CD4-positive, alpha-beta T cell (primary cell): ENCODE results near the gene ELK4. TPM values are rescaled to one million over a fixed set of nuclear protein-coding genes. Genes with fewer than 3 reads are reported as not detected.

Experiments
- ATAC-seq: fragments of 200-7000 bp; cut with Tn5 transposase; one replicate; pipeline ENCODE4 v1.10.0; 2022; ENCODE audit warnings: mild to moderate bottlenecking; ENCODE audit not compliant: poor library complexity
- CTCF ChIA-PET: fragments of 350-600 bp; sonication (Branson Sonifier 250); formaldehyde crosslinking; loops from one replicate; lab custom pipeline; 2021; ENCODE audit warnings: antibody characterized with exemption, inconsistent platforms; lab: Charles Lee
- POLR2A ChIA-PET: fragments of 350-600 bp; sonication (Branson Sonifier 250); formaldehyde crosslinking; loops from one replicate; lab custom pipeline; 2021; ENCODE audit warnings: antibody characterized with exemption, inconsistent platforms; lab: Charles Lee
- DNase-seq, 14 experiments: peaks; one replicate each; pipeline ENCODE4 v3.0.0-alpha.2; 2013 to 2020; ENCODE audit warnings: mixed read lengths in 2 of 14
- H3K27ac ChIP-seq, 2 donors: one replicate each; pipeline versions ENCODE4 v1.5.1 to v1.7.0; 2013; ENCODE audit warnings: low read length in 2 of 2, low read depth in 1 of 2, mild to moderate bottlenecking in 1 of 2
- H3K27me3 ChIP-seq, 2 experiments: 1 replicate in 1 of 2; 2 replicates in 1 of 2; pipeline versions ENCODE4 v1.6.1 to v1.7.0; 2013; ENCODE audit warnings: low read length in 2 of 2, control low read depth in 1 of 2, mild to moderate bottlenecking in 1 of 2, moderate library complexity in 1 of 2; ENCODE audit not compliant: insufficient read depth in 2 of 2, control insufficient read depth in 1 of 2
- H3K36me3 ChIP-seq: one replicate; pipeline ENCODE4 v1.6.1; 2013; ENCODE audit warnings: low read length, control low read depth; ENCODE audit not compliant: insufficient read depth
- H3K4me1 ChIP-seq: one replicate; pipeline ENCODE4 v1.6.1; 2013; ENCODE audit warnings: low read length, control low read depth; ENCODE audit not compliant: insufficient read depth
- H3K4me3 ChIP-seq: one replicate; pipeline ENCODE4 v1.5.1; 2013; ENCODE audit warnings: mild to moderate bottlenecking, low read length, moderate library complexity
- H3K9me3 ChIP-seq, 2 experiments: 1 replicate in 1 of 2; 2 replicates in 1 of 2; pipeline versions ENCODE4 v1.6.1 to v1.7.0; 2013; ENCODE audit warnings: low read length in 2 of 2, mild to moderate bottlenecking in 2 of 2, control low read depth in 1 of 2, moderate library complexity in 1 of 2; ENCODE audit not compliant: control insufficient read depth in 1 of 2, insufficient read depth in 1 of 2
- H3K27ac Mint-ChIP-seq: one replicate; pipeline ENCODE4 v1.8.0; 2020; ENCODE audit warnings: mixed read lengths
- H3K27me3 Mint-ChIP-seq: one replicate; pipeline ENCODE4 v1.8.0; 2021; ENCODE audit warnings: mixed read lengths
- H3K36me3 Mint-ChIP-seq: one replicate; pipeline ENCODE4 v1.8.0; 2021; ENCODE audit warnings: low read depth, mixed read lengths
- H3K4me1 Mint-ChIP-seq: one replicate; pipeline ENCODE4 v1.8.0; 2021; ENCODE audit warnings: low read depth, mixed read lengths
- H3K4me3 Mint-ChIP-seq: one replicate; pipeline ENCODE4 v1.8.0; 2020; ENCODE audit warnings: mild to moderate bottlenecking, mixed read lengths
- H3K9me3 Mint-ChIP-seq: one replicate; pipeline ENCODE4 v1.8.0; 2020; ENCODE audit warnings: mixed read lengths
- CTCF ChIP-seq: fragments of 200-600 bp; IDR thresholded peaks from one replicate; pipeline ENCODE4 v1.8.0; 2022; ENCODE audit warnings: antibody characterized with exemption, mild to moderate bottlenecking
- intact Hi-C, 2 experiments: fragments of 100-400 bp; cut with DNase I in 1 of 2; cut with micrococcal nuclease in 1 of 2; formaldehyde crosslinking; loops; one replicate each; pipeline versions ENCODE4 v1.15.1 to v1.9.0; 2023 to 2025; cut with DNase I, micrococcal nuclease
- total RNA-seq, 174 experiments: library from RNA in 2 of 174; stranded (reverse) in 2 of 174; gene quantifications; one replicate each; pipeline ENCODE4 v1.2.3 and lab custom pipeline; 2021 to 2026

The ELK4 gene
- total RNA-seq, 2 experiments from 2014 or later: 145 to 154 TPM

GRCh38 chr1:205658943-205659581 lies 27.3 kb upstream of the ELK4 start:
- no peak overlapping the region for H3K27ac Mint-ChIP-seq

GRCh38 chr1:205656236-205656635 lies 24.4 kb upstream of the ELK4 start:
- intact Hi-C loops: loop anchor here (5.0 to 10.0 kb wide), 3 partner anchors 311 to 451 kb away; no protein-coding TSS in a partner anchor

More at GRCh38 chr1:205658943-205659581, 27.3 kb upstream of the ELK4 start:
- TF ChIP-seq CTCF: peak; percentile 85
- ATAC-seq (peak; percentile 95), DNase-seq (peak; percentile 58 to 83 (median 70))
- Histone ChIP-seq H3K27ac (no peak overlapping the region), H3K4me3 (no peak overlapping the region), H3K4me1 (peaks cover 5% of the 10 kb centered on the region), H3K9me3 (peaks cover 0 to 4% of the 10 kb centered on the region in 2 experiments), H3K36me3 (no peaks in the 10 kb centered on the region), H3K27me3 (no peaks in the 10 kb centered on the region)
- H3K4me3 Mint-ChIP-seq: no peak overlapping the region
- intact Hi-C loops: loop anchor here (1.0 to 10.0 kb wide), 6 partner anchors 52 to 448 kb away; no protein-coding TSS in a partner anchor
- H3K27me3 Mint-ChIP-seq: peaks cover 4% of the 10 kb centered on the region
- H3K9me3 Mint-ChIP-seq: no peaks in the 10 kb centered on the region
- CTCF ChIA-PET: interaction anchor here (0.6 to 6.1 kb wide), 23 partner anchors 9 to 606 kb away, joined by 3 to 175 read pairs (median 5); partner anchors contain the start of gene ELK4
- H3K4me1 Mint-ChIP-seq: no peaks in the 10 kb centered on the region
- H3K36me3 Mint-ChIP-seq: no peaks in the 10 kb centered on the region
- POLR2A ChIA-PET: interaction anchor here (0.7 to 5.5 kb wide), 9 partner anchors 27 to 318 kb away, joined by 3 to 74 read pairs (median 4); partner anchors contain the start of genes ELK4 and NUCKS1

GRCh38 chr1:205652984-205653383 lies 21.2 kb upstream of the ELK4 start:
- no peaks in the 10 kb centered on the region for H3K9me3 ChIP-seq
- intact Hi-C loops: loop anchor here in 1 of 2 experiments (10.0 kb wide), 1 partner anchor 308 kb away; no protein-coding TSS in a partner anchor
- CTCF ChIA-PET: interaction anchor here (0.7 kb wide), 1 partner anchor 53 kb away, joined by 3 read pairs; no protein-coding TSS in a partner anchor
- no peak overlapping the region for H3K27ac ChIP-seq
- Mint-ChIP-seq H3K4me3 (no peak overlapping the region), H3K9me3 (no peaks in the 10 kb centered on the region), H3K27me3 (no peaks in the 10 kb centered on the region), H3K36me3 (no peaks in the 10 kb centered on the region), H3K4me1 (no peaks in the 10 kb centered on the region), H3K27ac (no peak overlapping the region)
- H3K27me3 ChIP-seq: no peaks in the 10 kb centered on the region
- DNase-seq (no peak), ATAC-seq (no peak)
- H3K4me3 ChIP-seq: no peak overlapping the region
- no peaks in the 10 kb centered on the region for H3K36me3 ChIP-seq
- TF ChIP-seq CTCF: no peak
- POLR2A ChIA-PET: no interaction called here
- H3K4me1 ChIP-seq: no peaks in the 10 kb centered on the region

More at GRCh38 chr1:205656236-205656635, 24.4 kb upstream of the ELK4 start:
- peaks cover 5% of the 10 kb centered on the region for H3K4me1 ChIP-seq
- Mint-ChIP-seq H3K27me3 (peaks cover 4% of the 10 kb centered on the region), H3K9me3 (no peaks in the 10 kb centered on the region), H3K36me3 (no peaks in the 10 kb centered on the region), H3K27ac (no peak overlapping the region), H3K4me3 (no peak overlapping the region), H3K4me1 (no peaks in the 10 kb centered on the region)
- CTCF ChIA-PET: interaction anchor here (1.0 to 6.1 kb wide), 4 partner anchors 24 to 127 kb away, joined by 4 to 175 read pairs (median 56); partner anchors contain the start of gene ELK4
- H3K27ac ChIP-seq: no peak overlapping the region
- H3K9me3 ChIP-seq: no peaks in the 10 kb centered on the region
- no peaks in the 10 kb centered on the region for H3K27me3 ChIP-seq
- ATAC-seq (no peak), DNase-seq (no peak)
- no peak for TF ChIP-seq CTCF
- H3K4me3 ChIP-seq: no peak overlapping the region
- POLR2A ChIA-PET: interaction anchor here (5.5 kb wide), 1 partner anchor 64 kb away, joined by 74 read pairs; no protein-coding TSS in a partner anchor
- H3K36me3 ChIP-seq: no peaks in the 10 kb centered on the region
